IMR-90 (cell line): ENCODE results near the gene EXOC2. TPM values are rescaled to one million over a fixed set of nuclear protein-coding genes. Genes with fewer than 3 reads are reported as not detected.

Experiments used
- ATAC-seq: fragments of 200-7000 bp; cut with Tn5 transposase; 2 replicates; pipeline ENCODE4 v1.9.1; 2020; ENCODE audit warnings: low read depth, mild to moderate bottlenecking, moderate library complexity
- BruUV-seq: library from RNA; stranded (reverse); fragments of 400-500 nt; replicated peaks from 2 replicates; lab custom pipeline; 2021; lab: Mats Ljungman, UMichigan
- CTCF ChIA-PET: fragments of 300-600 bp; formaldehyde crosslinking; extraction: SDS; loops from one replicate; lab custom pipeline; 2021; ENCODE audit warnings: antibody characterized with exemption; lab: Yijun Ruan, JAX
- POLR2A ChIA-PET: fragments of 300-600 bp; sonication (Branson Sonifier 250); formaldehyde crosslinking; loops from one replicate; lab custom pipeline; 2022; ENCODE audit warnings: antibody characterized with exemption; ENCODE audit not compliant: unreplicated experiment; lab: Charles Lee
- DNase-seq: peaks from one replicate; pipeline ENCODE4 v3.0.0; 2013
- H2AFZ ChIP-seq: replicated peaks from 2 replicates; pipeline ENCODE3; 2013; ENCODE audit warnings: low read length, mild to moderate bottlenecking; ENCODE audit not compliant: poor library complexity
- H2AK5ac ChIP-seq: 2 replicates; pipeline ENCODE4 v1.6.1; 2013; ENCODE audit warnings: low read depth, low read length, inconsistent platforms
- H2AK9ac ChIP-seq: replicated peaks from 2 replicates; pipeline ENCODE3; 2013; ENCODE audit warnings: mild to moderate bottlenecking, low read depth, low read length, moderate library complexity; ENCODE audit not compliant: poor library complexity
- H2BK120ac ChIP-seq: 2 replicates; pipeline ENCODE4 v1.6.1; 2013; ENCODE audit warnings: low read depth, low read length, inconsistent platforms
- H2BK15ac ChIP-seq: 3 replicates; pipeline ENCODE4 v1.6.1; 2013; ENCODE audit warnings: low read depth, low read length, inconsistent platforms
- H2BK20ac ChIP-seq: 2 replicates; pipeline ENCODE4 v1.6.1; 2013; ENCODE audit warnings: low read depth, mild to moderate bottlenecking, inconsistent platforms, low read length, moderate library complexity
- H2BK5ac ChIP-seq: 2 replicates; pipeline ENCODE4 v1.6.1; 2013; ENCODE audit warnings: mild to moderate bottlenecking, low read depth, low read length, inconsistent platforms; ENCODE audit not compliant: poor library complexity, severe bottlenecking
- H3K14ac ChIP-seq: replicated peaks from 2 replicates; pipeline ENCODE4 v1.6.1; 2013; ENCODE audit warnings: low read depth, low read length, inconsistent platforms
- H3K18ac ChIP-seq: 2 replicates; pipeline ENCODE4 v1.6.1; 2013; ENCODE audit warnings: low read depth, low read length, control low read depth
- H3K23ac ChIP-seq: 2 replicates; pipeline ENCODE4 v1.6.1; 2013; ENCODE audit warnings: low read depth, low read length, inconsistent platforms
- H3K27ac ChIP-seq: 2 replicates; pipeline ENCODE4 v1.5.1; 2013; ENCODE audit warnings: mild to moderate bottlenecking, control low read depth, low read length; ENCODE audit not compliant: insufficient read depth
- H3K27me3 ChIP-seq: 2 replicates; pipeline ENCODE4 v1.6.1; 2013; ENCODE audit warnings: low read length; ENCODE audit not compliant: control insufficient read depth, insufficient read depth
- H3K36me3 ChIP-seq: 2 replicates; pipeline ENCODE4 v1.6.1; 2013; ENCODE audit warnings: low read length, mixed read lengths; ENCODE audit not compliant: control insufficient read depth, insufficient read depth
- H3K4ac ChIP-seq: 2 replicates; pipeline ENCODE4 v1.6.1; 2013; ENCODE audit warnings: low read depth, low read length, inconsistent platforms
- H3K4me1 ChIP-seq: 2 replicates; pipeline ENCODE4 v1.6.1; 2013; ENCODE audit warnings: low read length, mixed read lengths; ENCODE audit not compliant: control insufficient read depth, insufficient read depth
- H3K4me2 ChIP-seq: 2 replicates; pipeline ENCODE4 v1.6.1; 2013; ENCODE audit warnings: low read depth, mild to moderate bottlenecking, control low read depth, low read length, moderate library complexity
- H3K4me3 ChIP-seq: 2 replicates; pipeline ENCODE4 v1.5.1; 2013; ENCODE audit warnings: low read depth, mild to moderate bottlenecking, control low read depth, low read length, moderate library complexity; ENCODE audit not compliant: insufficient read depth
- H3K56ac ChIP-seq: 2 replicates; pipeline ENCODE4 v1.6.1; 2013; ENCODE audit warnings: low read length, inconsistent platforms; ENCODE audit not compliant: insufficient read depth; ENCODE audit errors: extremely low read depth
- H3K79me1 ChIP-seq, 2 experiments: 2 replicates each; pipeline ENCODE4 v1.6.1; 2013; ENCODE audit warnings: low read length in 2 of 2, inconsistent platforms in 1 of 2, low read depth in 1 of 2
- H3K9ac ChIP-seq: 2 replicates; pipeline ENCODE4 v1.6.1; 2013; ENCODE audit warnings: low read depth, low read length, control low read depth
- H3K9me1 ChIP-seq: 2 replicates; pipeline ENCODE4 v1.6.1; 2013; ENCODE audit warnings: low read length, inconsistent platforms; ENCODE audit not compliant: insufficient read depth
- H3K9me3 ChIP-seq: 2 replicates; pipeline ENCODE4 v1.6.1; 2013; ENCODE audit warnings: low read length; ENCODE audit not compliant: control insufficient read depth, insufficient read depth
- H4K20me1 ChIP-seq: 2 replicates; pipeline ENCODE4 v1.6.1; 2013; ENCODE audit warnings: low read length, inconsistent platforms; ENCODE audit not compliant: insufficient read depth
- H4K5ac ChIP-seq: 2 replicates; pipeline ENCODE4 v1.6.1; 2013; ENCODE audit warnings: mild to moderate bottlenecking, low read depth, low read length, control low read depth
- H4K8ac ChIP-seq, 2 experiments: 2 replicates each; pipeline ENCODE4 v1.6.1; 2013; ENCODE audit warnings: low read depth in 2 of 2, low read length in 2 of 2, control low read depth in 1 of 2, inconsistent platforms in 1 of 2
- H4K91ac ChIP-seq: 2 replicates; pipeline ENCODE4 v1.6.1; 2013; ENCODE audit warnings: low read depth, low read length, inconsistent platforms; ENCODE audit not compliant: insufficient read depth
- MAZ ChIP-seq: IDR thresholded peaks from 2 replicates; pipeline ENCODE4 v1.6.1; 2012; ENCODE audit warnings: low read depth, mild to moderate bottlenecking, low read length, improper control_type of control experiment, moderate library complexity, borderline replicate concordance
- SMC3 ChIP-seq: fragments of 150-350 bp; IDR thresholded peaks from 2 replicates; pipeline ENCODE4 v1.6.1; 2016; ENCODE audit warnings: low read depth, mild to moderate bottlenecking, antibody characterized with exemption, low read length, moderate library complexity
- WGBS, 2 experiments: methylation state at CpG; one replicate each; pipeline versions ENCODE4 v1.1.5 to v1.1.7; 2013; ENCODE audit warnings: missing lambda C conversion rate in 2 of 2; ENCODE audit not compliant: insufficient read length in 1 of 2; ENCODE audit errors: extremely low coverage in 2 of 2; 5-methylcytosine and 5-hydroxymethylcytosine counted together
- dilution Hi-C: fragments of 300-500 bp; cut with HindIII; formaldehyde crosslinking; loops from one replicate; pipeline ENCODE4 v1.14.3; 2018; ENCODE audit warnings: low sequenced_read_pairs; ENCODE audit not compliant: unreplicated experiment
- in situ Hi-C: fragments of 300-500 bp; cut with MboI; formaldehyde crosslinking; loops from 3 replicates; pipeline ENCODE4 v1.14.3; 2019; ENCODE audit warnings: low sequenced_read_pairs, inconsistent platforms, mixed read lengths
- intact Hi-C: fragments of 100-400 bp; cut with micrococcal nuclease; formaldehyde crosslinking; loops from 2 replicates; pipeline ENCODE4 v1.10.0; 2022
- polyA plus RNA-seq, 3 experiments: library from polyadenylated mRNA; depleted of rRNA; stranded (reverse); fragments of >200 nt; gene quantifications; 2 replicates each; pipeline ENCODE4 v1.2.3, GENCODE V29; 2012; ENCODE audit warnings: low replicate concordance in 1 of 3
- total RNA-seq: library from RNA; depleted of rRNA; stranded (reverse); fragments of >200 nt; gene quantifications from 2 replicates; pipeline ENCODE4 v1.2.3, GENCODE V29; 2012

Gene EXOC2
- total and polyA plus RNA-seq, 2 of the 4 experiments (the other 2 are of a cell fraction) = 13.1 to 37.3 TPM

GRCh38 chr6:548091-548490 lies 144.8 kb downstream of the EXOC2 start:
- Histone ChIP-seq H4K20me1 (no peaks in the 10 kb centered on the region), H3K18ac (no peak overlapping the region), H2BK15ac (no peak overlapping the region), H2AK9ac (no peak overlapping the region), H3K9me1 (no peaks in the 10 kb centered on the region), H4K91ac (no peak overlapping the region), H2BK20ac (no peak overlapping the region), H4K5ac (no peak overlapping the region), H3K4ac (no peak overlapping the region), H3K56ac (no peak overlapping the region), H3K9ac (no peak overlapping the region), H2AFZ (no peak overlapping the region), H3K4me3 (no peak overlapping the region), H3K4me1 (no peaks in the 10 kb centered on the region; the same call in 1 of the 2 replicates), H3K27me3 (no peaks in the 10 kb centered on the region), H3K27ac (no peak overlapping the region), H3K4me2 (no peak overlapping the region), H2AK5ac (no peak overlapping the region), H3K14ac (no peak overlapping the region), H3K79me1 (no peaks in the 10 kb centered on the region), H2BK5ac (no peak overlapping the region), H3K23ac (no peak overlapping the region), H3K9me3 (no peaks in the 10 kb centered on the region), H2BK120ac (no peak overlapping the region), H3K36me3 (peaks cover 17% of the 10 kb centered on the region), H4K8ac (no peak overlapping the region)
- no TSS peak for BruUV-seq
- POLR2A ChIA-PET = no interaction called here
- no CpG with 5 or more reads among the region's 5 CpGs for WGBS, 2 experiments
- dilution Hi-C loops = no loop called here
- CTCF ChIA-PET = no interaction called here
- no peak for ATAC-seq
- intact Hi-C loops = no loop called here
- in situ Hi-C loops = no loop called here
- no peak for DNase-seq
- TF ChIP-seq MAZ = no peak
- no peak for TF ChIP-seq SMC3
